Stimulated activated CD4-positive, alpha-beta T cell treated with anti-CD3 and anti-CD28 coated beads, TNF-alpha, amount 100 ng/mL, for 48 hours (primary cell): ENCODE measurements around the gene KLHL29.

Source experiments
- DNase-seq, 3 donors: peaks; one replicate each; pipeline ENCODE4 v3.0.0-alpha.2; 2020; ENCODE audit warnings: low read depth in 3 of 3

KLHL29 gene

DNA sequence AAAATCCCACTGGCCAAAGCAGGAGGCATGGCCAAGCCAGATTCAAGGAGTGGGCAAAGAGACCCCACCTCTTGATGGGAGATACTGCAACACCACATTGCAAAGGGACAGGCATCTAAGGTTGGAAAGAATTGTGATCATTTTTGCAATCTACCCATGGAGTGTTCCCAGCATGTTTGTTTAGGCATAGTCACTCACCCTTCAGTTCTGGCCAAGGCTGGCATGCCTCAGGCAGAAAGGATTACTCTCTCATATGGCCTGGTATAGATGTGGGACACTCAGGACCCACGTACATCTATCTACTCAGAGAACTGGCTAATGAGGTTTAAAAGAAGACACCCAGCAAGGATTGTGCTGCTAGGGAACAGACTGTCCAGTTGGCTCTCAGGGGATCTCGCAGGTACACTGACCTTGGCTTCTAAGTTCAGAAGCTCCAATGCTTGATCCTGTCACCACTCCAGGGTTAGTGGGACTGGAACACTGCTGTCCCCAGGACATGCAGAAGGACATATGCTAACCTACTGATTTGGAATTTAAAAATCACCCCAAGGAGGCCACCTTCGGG is 183.7 kb downstream of the KLHL29 start:
- DNase-seq = no peak

DNA sequence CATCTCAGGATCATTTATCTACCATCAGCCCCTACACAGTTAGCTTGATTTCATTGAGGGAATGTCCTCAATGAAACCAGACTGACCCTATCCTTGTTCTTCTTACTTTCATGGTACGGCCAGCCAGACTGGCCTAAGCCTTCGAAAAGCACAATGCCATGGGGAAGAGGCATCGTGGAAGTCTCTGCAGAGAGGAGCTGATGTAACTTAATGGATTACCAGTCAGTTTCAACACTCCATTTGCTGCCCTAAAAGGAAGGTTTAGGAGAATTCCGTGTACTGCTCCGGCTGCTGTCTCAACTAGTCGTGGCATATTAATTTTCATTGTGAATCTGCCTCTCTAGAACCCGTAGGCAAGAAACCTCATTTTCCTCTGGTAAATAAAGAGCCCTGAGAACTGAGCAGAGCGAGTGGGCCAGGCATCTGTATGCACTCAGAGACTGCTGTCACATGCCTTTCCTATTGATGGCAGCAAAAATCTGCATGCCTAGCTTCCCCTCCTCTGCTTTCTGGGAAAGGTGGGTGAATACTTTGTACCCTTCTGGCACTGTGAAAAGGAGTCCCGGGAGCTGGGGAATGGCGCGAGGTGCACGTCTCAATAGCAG is 184.9 kb downstream of the KLHL29 start:
- DNase-seq = no peak

- no peak for DNase-seq
Observed at GRCh38 chr2:23571085-23571484, 186.1 kb downstream of the KLHL29 start.

DNA sequence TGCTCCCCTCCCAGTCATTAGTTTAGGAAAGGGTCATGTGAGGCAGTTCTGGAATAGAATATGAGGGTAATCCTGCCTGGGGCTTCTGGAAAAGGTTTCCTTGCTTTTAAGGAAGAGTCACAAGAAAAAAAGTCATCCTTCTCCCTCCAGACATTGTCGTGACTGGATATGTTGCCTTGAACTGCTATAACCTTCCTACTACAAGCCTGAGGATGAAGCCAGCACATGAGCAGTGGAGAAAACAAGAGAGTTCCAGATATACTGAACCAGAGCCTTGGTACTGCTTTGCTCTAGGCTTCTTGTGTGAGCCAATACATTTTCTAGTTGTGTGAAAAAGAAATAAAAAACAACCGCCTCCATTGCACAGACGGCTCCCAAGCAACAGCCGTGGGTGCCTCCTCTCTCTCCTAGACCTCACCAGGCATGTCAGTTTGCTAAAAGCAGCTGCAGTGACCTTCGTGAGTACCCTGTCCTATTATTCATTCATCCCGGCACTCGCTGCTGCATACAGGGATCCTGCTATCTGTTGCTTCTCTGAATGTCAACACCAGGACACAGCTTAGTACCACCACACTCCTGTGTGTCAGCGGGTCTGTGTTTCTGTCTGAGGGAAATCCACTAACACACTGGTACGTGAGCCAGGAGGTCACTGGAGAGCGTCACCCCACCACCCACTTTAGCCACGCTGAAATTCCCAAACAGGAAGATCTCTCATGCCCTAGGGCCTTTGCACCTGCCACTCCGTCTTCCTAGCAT is 186.7 kb downstream of the KLHL29 start:
- DNase-seq = no peak

GRCh38 chr2:23574919-23575654 is 190.1 kb downstream of the KLHL29 start:
- DNase-seq = no peak

DNA sequence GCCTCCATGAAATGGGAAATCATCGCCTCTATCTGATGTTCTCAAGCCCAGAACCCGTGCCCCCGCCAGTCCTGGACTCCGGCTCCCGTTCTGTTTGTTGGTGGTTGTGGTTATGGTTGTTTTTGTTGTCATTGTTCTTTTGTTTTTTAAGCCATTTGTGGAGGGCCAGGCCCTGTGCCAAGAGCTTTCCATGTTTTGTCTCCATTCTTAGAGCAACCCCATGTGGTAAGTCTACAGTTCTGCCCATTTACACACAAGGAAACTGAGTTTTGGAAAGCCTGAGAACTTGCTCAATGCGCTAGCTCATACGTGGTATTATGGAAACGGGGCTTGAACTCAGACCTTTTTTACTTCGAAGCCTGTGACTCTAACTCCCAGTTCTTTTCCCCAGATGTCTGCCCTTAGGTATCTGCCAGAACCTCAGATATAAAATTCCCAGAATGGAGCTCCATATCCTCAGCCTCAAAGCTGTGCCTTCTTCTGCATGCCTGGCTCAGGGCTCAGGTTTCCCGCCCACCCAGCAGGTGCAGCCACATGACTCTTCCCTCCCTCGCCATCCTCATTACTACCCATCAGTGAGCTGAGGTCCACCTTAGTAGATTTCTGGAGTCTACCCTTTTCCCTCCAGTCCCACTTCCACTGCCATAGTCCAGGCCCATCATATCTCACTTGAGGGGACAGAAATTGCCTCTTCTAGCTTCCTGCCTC is 194.1 kb downstream of the KLHL29 start:
- no peak for DNase-seq

DNA sequence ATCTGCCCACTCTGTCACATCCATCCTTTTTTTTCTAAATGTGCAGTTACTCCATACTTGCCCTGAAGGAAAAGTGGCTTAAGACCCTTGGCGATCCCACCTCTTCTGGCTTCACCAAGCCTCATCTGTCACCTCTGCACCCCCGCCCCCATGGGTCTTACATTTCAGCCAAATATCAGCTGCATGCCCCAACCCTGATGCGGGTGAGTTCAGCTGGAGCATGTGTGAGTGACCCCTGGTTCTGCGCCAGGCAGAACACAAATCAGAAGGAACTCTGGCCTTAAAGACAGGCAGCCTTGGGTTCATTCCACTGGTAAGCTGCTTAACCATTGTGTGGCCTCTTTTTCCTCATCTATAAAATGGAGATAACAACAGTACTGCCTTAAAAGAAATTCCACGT is 194.7 kb downstream of the KLHL29 start:
- DNase-seq = no peak

GRCh38 chr2:23583467-23583866 is 198.5 kb downstream of the KLHL29 start:
- no peak for DNase-seq

DNA sequence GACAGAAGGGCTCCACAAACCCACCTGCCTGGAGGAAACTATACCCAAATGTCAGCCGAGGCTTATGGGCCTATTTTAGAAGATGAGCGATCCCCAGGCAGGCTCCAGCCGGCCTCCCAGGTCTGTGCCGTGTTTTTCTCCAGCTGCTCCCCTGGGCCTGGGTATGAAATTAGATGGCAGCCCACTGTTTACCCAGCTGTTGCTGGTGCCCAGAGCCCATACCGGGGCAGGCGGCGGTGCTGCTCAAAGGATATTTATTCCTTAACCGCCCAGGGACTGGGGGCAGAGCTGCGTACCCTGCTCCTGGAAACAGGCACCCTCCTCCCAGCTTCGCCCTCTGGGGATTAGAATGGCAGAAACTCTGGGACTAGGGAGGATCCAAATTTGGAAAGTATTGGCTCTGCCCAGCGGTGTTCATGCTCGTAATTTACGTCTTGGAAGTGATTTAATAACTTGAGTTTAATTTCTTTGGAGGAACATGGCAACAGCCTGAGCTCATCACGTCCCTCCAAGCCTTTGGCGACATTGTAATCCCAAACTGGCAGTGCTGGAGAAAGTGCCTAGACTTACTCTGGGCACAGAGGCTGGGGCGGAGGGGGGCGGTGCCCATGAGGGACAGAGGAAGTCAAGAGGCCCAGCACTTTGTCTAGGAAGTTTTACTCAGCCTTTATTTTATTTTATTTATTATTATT is 199.2 kb downstream of the KLHL29 start:
- DNase-seq = no peak

DNA sequence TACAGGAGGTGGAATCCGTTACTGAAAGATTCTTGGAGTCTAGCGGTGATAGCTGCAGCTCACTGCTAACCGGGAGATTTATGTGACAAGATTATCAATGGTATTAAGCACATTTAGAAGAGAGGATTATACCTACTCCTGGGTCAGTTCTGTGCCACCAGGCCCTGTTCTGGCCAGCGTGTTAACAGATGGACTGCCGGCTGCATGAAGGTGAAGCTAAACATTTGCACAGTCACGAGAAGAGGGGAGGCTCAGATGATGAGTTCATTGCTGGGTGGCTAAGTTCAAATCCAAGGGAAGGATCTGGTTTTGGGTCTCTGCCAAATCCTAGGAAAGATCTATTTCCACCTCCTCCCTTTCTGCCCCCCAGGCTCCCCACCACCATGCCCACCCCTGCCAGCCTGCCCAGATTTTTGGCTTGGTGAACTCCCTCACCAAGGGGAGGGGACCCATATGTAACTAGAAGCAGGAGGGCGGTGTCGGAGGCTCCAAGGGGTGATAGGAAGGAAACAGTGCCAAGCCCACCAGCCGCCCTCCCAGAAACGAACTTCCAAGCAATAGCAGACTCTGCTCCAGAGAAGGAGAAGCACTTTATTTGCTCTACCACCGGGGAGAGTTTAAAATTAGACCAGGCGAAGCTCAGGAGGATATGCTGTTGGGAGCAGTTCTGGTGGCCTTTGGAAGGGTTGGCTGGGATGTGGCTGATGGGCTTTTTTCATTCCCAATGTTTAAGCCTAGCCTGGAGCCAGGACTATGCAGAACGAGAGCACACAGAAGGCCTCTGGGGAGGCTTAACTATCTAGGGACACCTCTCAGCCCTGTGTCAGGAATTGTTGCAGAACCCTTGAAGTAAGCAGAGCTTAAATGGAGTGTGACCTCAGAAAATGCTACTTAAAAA is 200.5 kb downstream of the KLHL29 start:
- DNase-seq = no peak

GRCh38 chr2:23586741-23587306 is 201.8 kb downstream of the KLHL29 start:
- no peak for DNase-seq

- DNase-seq = no peak
Observed at GRCh38 chr2:23587341-23587880, 202.4 kb downstream of the KLHL29 start.

DNA sequence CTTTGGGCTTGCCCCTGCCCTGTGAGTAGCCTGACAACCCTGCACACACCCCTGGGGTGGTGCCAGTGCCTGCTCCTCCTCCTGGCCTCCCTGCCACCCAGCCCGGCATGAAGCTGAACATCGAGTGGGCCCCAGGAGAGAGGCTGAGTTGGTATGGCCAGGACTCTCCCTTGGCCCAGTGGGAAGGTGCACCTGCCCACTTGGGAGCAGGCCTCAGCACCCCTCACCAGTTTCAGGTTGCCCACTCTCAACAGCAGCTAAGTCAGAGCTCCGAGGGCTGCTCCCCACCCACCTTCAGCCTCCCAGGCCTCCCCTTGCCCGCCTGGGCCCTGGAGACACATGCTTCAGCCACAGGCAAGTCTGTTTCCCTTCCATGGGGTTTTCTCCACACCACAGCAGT is 203.1 kb downstream of the KLHL29 start:
- no peak for DNase-seq

GRCh38 chr2:23588508-23589201 is 203.7 kb downstream of the KLHL29 start:
- DNase-seq = no peak

GRCh38 chr2:23589220-23589647 is 204.3 kb downstream of the KLHL29 start:
- no peak for DNase-seq

DNA sequence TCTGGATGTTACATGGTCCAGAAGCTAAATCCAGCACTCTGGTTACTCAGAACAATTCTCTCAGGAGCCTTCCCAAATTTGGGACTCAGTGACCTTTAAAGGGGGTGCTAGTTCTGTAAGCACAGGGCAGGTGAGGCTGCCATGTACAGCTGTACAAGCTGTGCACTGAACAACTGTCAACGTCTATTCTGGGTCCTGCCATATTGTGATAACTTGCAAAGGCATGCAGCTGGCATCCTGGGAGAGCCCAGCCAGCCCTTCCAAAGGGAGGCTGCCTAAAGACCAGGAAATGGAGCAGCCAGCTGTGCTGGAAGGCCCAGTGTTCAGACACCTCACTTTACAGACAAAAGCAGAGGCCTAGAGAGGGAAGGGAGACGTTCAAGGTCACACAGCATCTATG is 204.8 kb downstream of the KLHL29 start:
- DNase-seq = no peak

GRCh38 chr2:23590241-23590869 is 205.4 kb downstream of the KLHL29 start:
- DNase-seq = no peak

DNA sequence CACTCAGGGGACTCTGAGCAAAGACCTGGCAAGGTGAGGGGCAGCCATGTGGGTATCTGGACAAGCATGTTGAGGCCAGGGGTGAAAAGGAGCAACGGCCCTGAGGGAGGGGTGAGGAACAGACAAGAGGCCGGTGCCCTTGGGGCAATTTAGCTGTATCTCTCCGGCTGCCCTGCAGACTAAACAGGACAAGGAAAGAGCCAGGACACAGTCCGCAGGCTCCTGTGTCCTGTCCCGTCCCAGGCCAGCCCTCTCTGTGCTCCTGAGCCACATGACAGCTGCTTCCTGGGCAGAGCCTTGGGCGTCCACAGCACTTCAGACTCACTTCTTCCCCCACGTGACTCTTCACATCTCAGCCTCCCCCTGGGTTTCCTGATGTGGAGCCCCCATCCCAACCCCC is 206.1 kb downstream of the KLHL29 start:
- DNase-seq = no peak
